ENCODE data around the gene SH3BP1. TPM values are rescaled to one million over a fixed set of nuclear protein-coding genes. Genes with fewer than 3 reads are reported as not detected.

Gene SH3BP1
- total RNA-seq, 1 donor = 4.7 TPM

DNA sequence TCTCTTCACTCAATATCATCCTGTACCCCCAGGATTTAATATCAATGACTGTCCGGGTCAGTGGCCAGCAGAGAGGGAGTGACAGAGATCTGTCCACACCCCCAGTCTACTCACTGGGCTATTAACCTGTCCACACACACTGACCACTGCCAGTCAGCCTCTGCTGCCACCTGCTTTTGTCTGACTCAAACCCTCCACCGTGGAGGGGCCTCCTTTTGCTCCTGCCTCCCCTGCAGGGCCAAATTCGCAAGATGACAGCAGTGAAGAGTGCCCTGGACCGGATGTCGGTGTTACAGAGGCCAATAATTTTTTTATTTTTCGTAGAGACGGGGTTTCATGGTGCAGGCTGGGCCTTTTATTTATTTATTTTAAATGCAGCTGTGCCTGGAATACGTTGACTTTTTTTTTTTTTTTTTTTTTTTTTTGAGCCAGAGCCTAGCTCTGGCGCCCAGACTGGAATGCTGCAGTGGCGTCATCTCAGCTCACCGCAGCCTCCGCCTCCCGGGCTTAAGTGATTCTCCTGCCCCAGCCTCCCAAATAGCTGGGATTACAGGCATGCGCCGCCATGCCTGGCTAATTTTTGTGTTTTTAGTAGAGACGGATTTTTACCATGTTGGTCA is 24.2 kb downstream of the SH3BP1 start:
- TF ChIP-seq, protein P1, sequence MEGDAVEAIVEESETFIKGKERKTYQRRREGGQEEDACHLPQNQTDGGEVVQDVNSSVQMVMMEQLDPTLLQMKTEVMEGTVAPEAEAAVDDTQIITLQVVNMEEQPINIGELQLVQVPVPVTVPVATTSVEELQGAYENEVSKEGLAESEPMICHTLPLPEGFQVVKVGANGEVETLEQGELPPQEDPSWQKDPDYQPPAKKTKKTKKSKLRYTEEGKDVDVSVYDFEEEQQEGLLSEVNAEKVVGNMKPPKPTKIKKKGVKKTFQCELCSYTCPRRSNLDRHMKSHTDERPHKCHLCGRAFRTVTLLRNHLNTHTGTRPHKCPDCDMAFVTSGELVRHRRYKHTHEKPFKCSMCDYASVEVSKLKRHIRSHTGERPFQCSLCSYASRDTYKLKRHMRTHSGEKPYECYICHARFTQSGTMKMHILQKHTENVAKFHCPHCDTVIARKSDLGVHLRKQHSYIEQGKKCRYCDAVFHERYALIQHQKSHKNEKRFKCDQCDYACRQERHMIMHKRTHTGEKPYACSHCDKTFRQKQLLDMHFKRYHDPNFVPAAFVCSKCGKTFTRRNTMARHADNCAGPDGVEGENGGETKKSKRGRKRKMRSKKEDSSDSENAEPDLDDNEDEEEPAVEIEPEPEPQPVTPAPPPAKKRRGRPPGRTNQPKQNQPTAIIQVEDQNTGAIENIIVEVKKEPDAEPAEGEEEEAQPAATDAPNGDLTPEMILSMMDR (IDR thresholded peaks at IDR 0.05; ENCODE audit: extremely low read depth, low read depth, low read length) = no peak
- no peak overlapping the region for H3K4me3 ChIP-seq (ENCODE audit: insufficient read depth, low read length)
- H3K79me2 ChIP-seq (ENCODE audit: insufficient read depth, low read length) = peaks cover 59% of the 10 kb centered on the region
- no peaks in the 10 kb centered on the region for H3K9me3 ChIP-seq (ENCODE audit: low read depth, low read length)
- peaks cover 20% of the 10 kb centered on the region for H3K4me1 ChIP-seq (ENCODE audit: insufficient read depth, low read length)
- no peak overlapping the region for H2AFZ ChIP-seq (ENCODE audit: low read length)
- H3K36me3 ChIP-seq (ENCODE audit: insufficient read depth, low read length) = peaks cover 4% of the 10 kb centered on the region
- H4K20me1 ChIP-seq (ENCODE audit: insufficient read depth, low read length) = peaks cover 19% of the 10 kb centered on the region
- H3K4me2 ChIP-seq (ENCODE audit: insufficient read depth, low read length) = no peak overlapping the region
- H3K27me3 ChIP-seq (ENCODE audit: insufficient read depth, low read length) = no peaks in the 10 kb centered on the region
- no peak overlapping the region for H3K27ac ChIP-seq (ENCODE audit: low read depth, low read length)
- DNase-seq (ENCODE audit: insufficient read length, low spot score, missing footprints) = peak; percentile 15

DNA sequence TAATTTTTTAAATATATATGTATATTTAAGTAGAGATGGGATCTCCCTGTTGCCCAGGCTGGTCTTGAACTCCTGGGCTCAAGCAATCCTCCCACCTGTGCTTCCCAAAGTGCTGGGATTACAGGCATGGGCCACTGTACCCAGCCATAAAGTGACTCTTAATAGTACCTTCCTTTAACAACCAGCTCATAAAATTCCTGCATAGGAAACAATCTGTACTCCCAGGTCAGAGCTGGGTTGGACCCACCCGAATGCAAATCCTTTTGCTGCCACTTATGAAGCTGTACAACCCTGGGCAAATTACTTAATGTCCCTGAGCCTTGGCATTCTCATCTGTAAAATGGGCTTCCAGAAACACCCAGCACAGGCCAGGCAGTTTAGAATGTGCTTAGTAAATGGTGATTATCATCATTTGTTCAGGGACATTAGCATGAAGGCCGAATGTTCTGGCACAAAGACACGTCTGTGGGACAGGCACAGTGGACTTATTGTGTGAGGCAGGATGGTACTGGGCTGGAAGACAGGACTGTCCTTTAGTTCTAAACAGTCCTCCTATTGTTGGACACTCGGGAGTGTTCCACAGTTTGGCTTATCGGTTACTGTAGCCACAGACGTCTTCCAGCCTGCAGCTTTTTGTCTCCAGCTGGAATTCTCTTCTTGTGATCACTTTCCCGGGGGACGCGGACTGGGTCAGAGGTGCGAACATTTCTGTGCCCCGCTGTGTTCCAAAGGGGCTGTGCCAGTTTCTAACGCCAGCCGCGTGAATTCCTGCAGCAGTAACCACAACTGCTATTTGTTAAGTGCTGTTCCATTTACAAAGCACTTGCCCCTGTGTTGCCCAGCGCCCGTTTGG is 25.0 kb downstream of the SH3BP1 start:
- Histone ChIP-seq H3K4me3 (ENCODE audit: insufficient read depth, low read length) (no peak overlapping the region), H3K79me2 (ENCODE audit: insufficient read depth, low read length) (peaks cover 54% of the 10 kb centered on the region), H3K36me3 (ENCODE audit: insufficient read depth, low read length) (peaks cover 4% of the 10 kb centered on the region), H2AFZ (ENCODE audit: low read length) (no peak overlapping the region), H3K4me1 (ENCODE audit: insufficient read depth, low read length) (peaks cover 20% of the 10 kb centered on the region), H3K27ac (ENCODE audit: low read depth, low read length) (no peak overlapping the region), H4K20me1 (ENCODE audit: insufficient read depth, low read length) (peaks cover 16% of the 10 kb centered on the region), H3K4me2 (ENCODE audit: insufficient read depth, low read length) (no peak overlapping the region), H3K9me3 (ENCODE audit: low read depth, low read length) (no peaks in the 10 kb centered on the region), H3K27me3 (ENCODE audit: insufficient read depth, low read length) (no peaks in the 10 kb centered on the region)
- DNase-seq (ENCODE audit: insufficient read length, low spot score, missing footprints) = peak; percentile 38
- TF ChIP-seq, protein P1 (IDR thresholded peaks at IDR 0.05; ENCODE audit: extremely low read depth, low read depth, low read length) = no peak

DNA sequence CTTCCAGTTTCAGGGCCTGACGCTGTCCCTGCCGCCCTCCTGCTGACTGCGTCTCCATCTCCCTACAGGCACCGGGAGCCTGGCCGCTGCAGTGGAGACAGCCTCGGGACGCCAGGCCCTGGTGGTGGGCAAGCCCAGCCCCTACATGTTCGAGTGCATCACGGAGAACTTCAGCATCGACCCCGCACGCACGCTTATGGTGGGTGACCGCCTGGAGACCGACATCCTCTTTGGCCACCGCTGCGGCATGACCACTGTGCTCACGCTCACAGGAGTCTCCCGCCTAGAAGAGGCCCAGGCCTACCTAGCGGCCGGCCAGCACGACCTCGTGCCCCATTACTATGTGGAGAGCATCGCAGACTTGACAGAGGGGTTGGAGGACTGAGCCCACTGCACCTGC is 26.0 kb downstream of the SH3BP1 start:
- Histone ChIP-seq H3K4me1 (ENCODE audit: insufficient read depth, low read length) (peaks cover 17% of the 10 kb centered on the region), H3K4me3 (ENCODE audit: insufficient read depth, low read length) (no peak overlapping the region), H3K27me3 (ENCODE audit: insufficient read depth, low read length) (no peaks in the 10 kb centered on the region), H3K27ac (ENCODE audit: low read depth, low read length) (no peak overlapping the region), H4K20me1 (ENCODE audit: insufficient read depth, low read length) (peaks cover 6% of the 10 kb centered on the region), H3K79me2 (ENCODE audit: insufficient read depth, low read length) (peaks cover 44% of the 10 kb centered on the region), H3K4me2 (ENCODE audit: insufficient read depth, low read length) (no peak overlapping the region), H3K36me3 (ENCODE audit: insufficient read depth, low read length) (peaks cover 4% of the 10 kb centered on the region), H2AFZ (ENCODE audit: low read length) (no peak overlapping the region), H3K9me3 (ENCODE audit: low read depth, low read length) (no peaks in the 10 kb centered on the region)
- TF ChIP-seq, protein P1 (IDR thresholded peaks at IDR 0.05; ENCODE audit: extremely low read depth, low read depth, low read length) = no peak
- peak; percentile 13 for DNase-seq (ENCODE audit: insufficient read length, low spot score, missing footprints)

DNA sequence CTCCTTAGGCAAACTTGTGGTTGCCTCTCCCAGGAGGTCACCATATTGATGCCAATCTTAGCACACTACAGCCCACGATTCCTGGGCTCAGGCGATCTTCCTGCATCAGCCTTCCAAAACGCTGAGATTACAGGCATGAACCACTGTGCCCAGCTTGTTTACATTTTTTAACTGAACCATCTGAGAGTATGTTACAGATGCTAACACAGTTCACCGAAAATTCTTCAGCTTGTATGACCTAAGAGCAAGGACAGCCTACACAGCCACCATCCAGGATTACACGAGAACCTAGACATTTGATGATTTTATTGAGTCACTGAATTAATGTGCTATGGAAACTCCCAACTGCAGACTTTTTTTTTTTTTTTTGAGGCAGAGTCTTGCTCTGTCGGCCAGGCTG is 30.1 kb downstream of the SH3BP1 start:
- Histone ChIP-seq H2AFZ (ENCODE audit: low read length) (peak overlapping the region; percentile 18), H3K9me3 (ENCODE audit: low read depth, low read length) (no peaks in the 10 kb centered on the region), H3K79me2 (ENCODE audit: insufficient read depth, low read length) (peaks cover 15% of the 10 kb centered on the region), H3K27me3 (ENCODE audit: insufficient read depth, low read length) (no peaks in the 10 kb centered on the region), H3K4me2 (ENCODE audit: insufficient read depth, low read length) (peak overlapping the region; percentile 75), H4K20me1 (ENCODE audit: insufficient read depth, low read length) (no peaks in the 10 kb centered on the region), H3K4me1 (ENCODE audit: insufficient read depth, low read length) (peaks cover 8% of the 10 kb centered on the region), H3K4me3 (ENCODE audit: insufficient read depth, low read length) (peak overlapping the region; percentile 45), H3K27ac (ENCODE audit: low read depth, low read length) (peak overlapping the region; percentile 49), H3K36me3 (ENCODE audit: insufficient read depth, low read length) (peaks cover 4% of the 10 kb centered on the region)
- peak; percentile 87 for DNase-seq (ENCODE audit: insufficient read length, low spot score, missing footprints)
- TF ChIP-seq, protein P1 (IDR thresholded peaks at IDR 0.05; ENCODE audit: extremely low read depth, low read depth, low read length) = no peak
